VCaP (cell line): ENCODE data around the gene FITM2.

Experiments
- H3K27ac ChIP-seq: fragments of 450-650 bp; 2 replicates; pipeline ENCODE4 v1.5.1; 2017
- TF ChIP-seq, protein P1 (sequence below): fragments of 450-650 bp; conservative IDR thresholded peaks from 2 replicates; pipeline ENCODE4 v1.5.1; 2017; ENCODE audit warnings: mild to moderate bottlenecking, moderate library complexity

FITM2 gene

DNA sequence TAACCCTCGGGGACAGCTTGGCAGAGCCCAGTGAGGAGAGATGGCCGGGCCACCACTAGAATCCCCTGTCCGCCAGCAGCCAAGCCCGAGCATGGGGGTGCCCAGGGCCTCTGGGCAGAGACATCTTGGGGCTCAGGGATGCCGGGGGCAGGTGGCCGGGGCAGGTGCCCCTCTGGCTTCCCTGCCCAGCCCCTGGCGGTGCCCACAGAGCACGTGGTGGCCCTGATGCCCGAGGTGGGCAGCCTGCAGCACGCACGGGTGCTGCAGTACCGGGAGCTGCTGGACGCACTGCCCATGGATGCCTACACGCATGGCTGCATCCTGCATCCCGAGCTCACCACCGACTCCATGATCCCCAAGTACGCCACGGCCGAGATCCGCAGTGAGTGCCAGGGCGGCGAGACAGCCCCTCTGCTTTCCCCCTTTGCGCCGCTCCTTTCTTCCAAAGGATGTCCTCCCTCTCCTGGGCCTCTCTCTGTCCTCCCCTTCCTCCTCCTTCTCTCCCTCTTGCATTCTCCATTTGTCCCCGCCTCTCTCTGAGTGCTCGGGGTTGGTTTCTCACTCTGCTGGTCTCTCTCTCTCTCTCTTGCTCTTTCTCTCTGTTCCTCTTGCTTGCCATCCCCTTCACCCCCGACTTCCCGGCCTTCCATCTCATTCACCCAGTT is 52.6 kb downstream of the FITM2 start:
- TF ChIP-seq, protein P1, sequence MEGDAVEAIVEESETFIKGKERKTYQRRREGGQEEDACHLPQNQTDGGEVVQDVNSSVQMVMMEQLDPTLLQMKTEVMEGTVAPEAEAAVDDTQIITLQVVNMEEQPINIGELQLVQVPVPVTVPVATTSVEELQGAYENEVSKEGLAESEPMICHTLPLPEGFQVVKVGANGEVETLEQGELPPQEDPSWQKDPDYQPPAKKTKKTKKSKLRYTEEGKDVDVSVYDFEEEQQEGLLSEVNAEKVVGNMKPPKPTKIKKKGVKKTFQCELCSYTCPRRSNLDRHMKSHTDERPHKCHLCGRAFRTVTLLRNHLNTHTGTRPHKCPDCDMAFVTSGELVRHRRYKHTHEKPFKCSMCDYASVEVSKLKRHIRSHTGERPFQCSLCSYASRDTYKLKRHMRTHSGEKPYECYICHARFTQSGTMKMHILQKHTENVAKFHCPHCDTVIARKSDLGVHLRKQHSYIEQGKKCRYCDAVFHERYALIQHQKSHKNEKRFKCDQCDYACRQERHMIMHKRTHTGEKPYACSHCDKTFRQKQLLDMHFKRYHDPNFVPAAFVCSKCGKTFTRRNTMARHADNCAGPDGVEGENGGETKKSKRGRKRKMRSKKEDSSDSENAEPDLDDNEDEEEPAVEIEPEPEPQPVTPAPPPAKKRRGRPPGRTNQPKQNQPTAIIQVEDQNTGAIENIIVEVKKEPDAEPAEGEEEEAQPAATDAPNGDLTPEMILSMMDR = no peak

DNA sequence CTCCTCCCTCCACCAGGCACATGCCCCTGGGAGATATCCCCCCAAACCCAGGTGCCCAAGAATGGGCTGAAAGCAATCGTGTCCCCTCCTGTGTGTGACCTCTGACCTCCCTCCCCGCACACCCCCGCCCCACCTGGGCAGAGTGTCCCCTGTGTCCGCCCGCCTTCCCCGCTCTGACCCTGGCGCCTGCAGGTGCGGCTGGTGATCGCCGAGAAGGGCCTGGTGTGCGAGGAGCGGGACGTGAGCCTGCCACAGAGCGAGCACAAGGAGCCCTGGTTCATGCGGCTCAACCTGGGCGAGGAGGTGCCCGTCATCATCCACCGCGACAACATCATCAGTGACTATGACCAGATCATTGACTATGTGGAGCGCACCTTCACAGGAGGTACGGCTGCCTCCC is 54.0 kb downstream of the FITM2 start:
- TF ChIP-seq, protein P1 = no peak
- no peak overlapping the region for H3K27ac ChIP-seq

More for the DNA sequence above, 52.6 kb downstream of the FITM2 start:
- no peak overlapping the region for H3K27ac ChIP-seq

DNA sequence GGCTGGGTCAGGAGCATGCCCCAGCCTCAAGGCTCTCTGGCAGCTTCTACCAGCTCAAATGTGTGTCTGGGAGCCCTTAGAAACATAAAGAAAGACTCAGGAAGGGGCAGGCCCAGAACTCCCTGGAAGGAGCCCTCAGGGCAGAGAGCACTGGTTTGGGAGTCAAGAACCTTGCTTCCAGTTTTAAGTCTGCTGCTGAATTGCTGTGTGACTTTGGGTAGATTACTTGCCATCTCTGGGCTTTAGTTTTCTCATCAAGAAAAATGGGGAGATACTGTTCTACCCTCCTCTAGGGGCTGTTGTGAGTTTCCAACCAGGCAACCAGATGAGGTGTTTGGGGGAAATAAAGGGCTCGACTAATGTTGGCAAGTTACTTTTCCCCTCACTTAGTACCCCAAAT is 55.1 kb downstream of the FITM2 start:
- H3K27ac ChIP-seq = no peak overlapping the region
- TF ChIP-seq, protein P1 = no peak

DNA sequence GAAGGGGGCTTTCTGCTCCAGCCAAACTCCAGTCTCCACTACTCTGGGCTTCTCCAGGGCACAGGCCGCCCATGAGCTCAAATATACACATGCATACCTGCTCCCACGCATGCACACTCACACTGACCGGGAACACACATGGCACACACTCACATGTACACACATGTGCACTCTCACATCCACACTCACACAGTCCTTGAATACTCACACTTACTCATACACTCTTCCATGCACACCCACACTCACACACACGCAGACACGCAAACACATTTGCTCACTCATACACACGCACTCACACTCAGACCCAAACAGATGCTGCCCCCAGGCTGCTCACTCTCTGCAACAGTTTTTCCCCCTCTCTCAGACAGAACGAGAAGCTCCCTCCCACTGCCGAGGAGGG is 56.9 kb downstream of the FITM2 start:
- H3K27ac ChIP-seq = no peak overlapping the region
- TF ChIP-seq, protein P1 = no peak

DNA sequence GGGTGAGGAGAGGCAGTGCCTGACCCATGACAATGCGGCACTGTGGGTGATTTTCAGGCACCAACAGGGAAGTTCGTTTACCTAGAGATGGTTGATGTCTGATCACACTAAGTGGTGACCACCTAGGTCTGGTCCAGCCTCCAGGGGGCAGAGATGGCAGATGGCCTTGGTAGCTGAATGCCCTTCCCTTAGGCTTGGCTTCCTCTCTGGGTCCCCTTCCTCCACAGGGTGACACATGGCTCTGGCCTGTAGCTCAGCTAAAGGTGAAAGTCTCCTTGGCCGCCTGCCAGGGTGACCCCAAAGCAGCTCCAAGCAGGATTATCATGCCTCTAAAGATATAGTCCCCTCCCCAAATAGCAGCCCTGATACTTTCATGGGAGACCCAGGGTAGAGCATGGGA is 57.5 kb downstream of the FITM2 start:
- H3K27ac ChIP-seq = no peak overlapping the region
- TF ChIP-seq, protein P1 = no peak
